LNCAP (cell line): ENCODE measurements around the gene MACF1.

Experiments used
- CTCF ChIP-seq: fragments of 450-650 bp; IDR thresholded peaks from 2 replicates; pipeline ENCODE4 v1.5.1; 2017; ENCODE audit warnings: mild to moderate bottlenecking

Gene MACF1

GRCh38 chr1:39474810-39475209 lies 270.3 kb downstream of the MACF1 start:
- no peak for TF ChIP-seq CTCF

GRCh38 chr1:39478126-39478915 lies 273.8 kb downstream of the MACF1 start:
- TF ChIP-seq CTCF: no peak

- no peak for TF ChIP-seq CTCF
Measured at GRCh38 chr1:39481289-39481688, 276.8 kb downstream of the MACF1 start.

- no peak for TF ChIP-seq CTCF
Measured at GRCh38 chr1:39483276-39483675, 278.8 kb downstream of the MACF1 start.

- no peak for TF ChIP-seq CTCF
Measured at GRCh38 chr1:39484564-39484963, 280.1 kb downstream of the MACF1 start.

GRCh38 chr1:39485046-39485803 lies 280.7 kb downstream of the MACF1 start:
- TF ChIP-seq CTCF: no peak

- TF ChIP-seq CTCF: no peak
Measured at GRCh38 chr1:39488012-39488545, 283.6 kb downstream of the MACF1 start.
